T-helper 1 cell treated with Interleukin-12 subunit alpha and Interleukin-12 subunit beta and Interleukin-4 antibody, amounts not matched to agents 30 μg/mL and 1 μg/mL, for 36 hours (primary cell): ENCODE data around the gene RTN4RL1.
A peak's percentile ranks its signal among the peaks of the same experiment; 100 is the strongest.

Source experiments
- H3K27ac Mint-ChIP-seq: one replicate; pipeline ENCODE4 v1.8.0; 2021; ENCODE audit warnings: mild to moderate bottlenecking, mixed read lengths
- H3K27me3 Mint-ChIP-seq: one replicate; pipeline ENCODE4 v1.8.0; 2021; ENCODE audit warnings: low read depth, mixed read lengths
- H3K36me3 Mint-ChIP-seq: one replicate; pipeline ENCODE4 v1.8.0; 2021; ENCODE audit warnings: low read depth, mixed read lengths
- H3K4me1 Mint-ChIP-seq: one replicate; pipeline ENCODE4 v1.8.0; 2021; ENCODE audit warnings: low read depth, mixed read lengths
- H3K4me3 Mint-ChIP-seq: one replicate; pipeline ENCODE4 v1.8.0; 2021; ENCODE audit warnings: mild to moderate bottlenecking, moderate library complexity, mixed read lengths
- H3K9me3 Mint-ChIP-seq: one replicate; pipeline ENCODE4 v1.8.0; 2021; ENCODE audit warnings: mixed read lengths

RTN4RL1 gene

GRCh38 chr17:2055292-2056205 lies 30.4 kb upstream of the RTN4RL1 start:
- Mint-ChIP-seq H3K36me3 (peaks cover 13% of the 10 kb centered on the region), H3K27me3 (peaks cover 13% of the 10 kb centered on the region), H3K9me3 (no peaks in the 10 kb centered on the region), H3K27ac (no peak overlapping the region), H3K4me3 (peak overlapping the region; percentile 85), H3K4me1 (peaks cover 26% of the 10 kb centered on the region)

GRCh38 chr17:2054512-2055291 lies 29.6 kb upstream of the RTN4RL1 start, which contains the start of gene HIC1:
HIC1 (plus strand) TSS chr17:2055103; CDS start chr17:2056691, 1,588 bp downstream.
- Mint-ChIP-seq H3K27ac (peak within 1 kb of the TSS; percentile 86), H3K27me3 (peaks cover 13% of the 10 kb centered on the region), H3K36me3 (peaks cover 6% of the 10 kb centered on the region), H3K9me3 (no peaks in the 10 kb centered on the region), H3K4me3 (peak within 1 kb of the TSS; percentile 84), H3K4me1 (peaks cover 18% of the 10 kb centered on the region)

DNA sequence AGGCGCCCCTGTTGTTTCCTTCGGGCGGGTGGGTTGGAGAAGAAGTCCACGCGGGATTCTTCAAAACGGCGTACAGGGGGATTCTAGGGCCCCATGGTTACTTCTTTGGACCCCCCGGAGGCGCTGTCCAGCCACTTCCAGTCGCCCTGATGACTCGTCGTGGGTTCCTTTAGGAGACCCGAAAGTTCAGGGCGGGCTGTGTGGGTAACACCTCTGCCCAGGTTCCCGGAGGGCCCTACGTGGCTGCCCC lies 29.1 kb upstream of the RTN4RL1 start:
- peaks cover 2% of the 10 kb centered on the region for H3K36me3 Mint-ChIP-seq
- H3K9me3 Mint-ChIP-seq: no peaks in the 10 kb centered on the region
- peaks cover 13% of the 10 kb centered on the region for H3K27me3 Mint-ChIP-seq
- peak overlapping the region; percentile 84 for H3K4me3 Mint-ChIP-seq
- peak overlapping the region; percentile 86 for H3K27ac Mint-ChIP-seq
- H3K4me1 Mint-ChIP-seq: peaks cover 18% of the 10 kb centered on the region

- Mint-ChIP-seq H3K9me3 (no peaks in the 10 kb centered on the region), H3K36me3 (peaks cover 2% of the 10 kb centered on the region), H3K27me3 (peaks cover 13% of the 10 kb centered on the region), H3K4me1 (peaks cover 22% of the 10 kb centered on the region), H3K27ac (peak overlapping the region; percentile 86), H3K4me3 (peak overlapping the region; percentile 84)
Observed at GRCh38 chr17:2053380-2054261, 28.5 kb upstream of the RTN4RL1 start.

DNA sequence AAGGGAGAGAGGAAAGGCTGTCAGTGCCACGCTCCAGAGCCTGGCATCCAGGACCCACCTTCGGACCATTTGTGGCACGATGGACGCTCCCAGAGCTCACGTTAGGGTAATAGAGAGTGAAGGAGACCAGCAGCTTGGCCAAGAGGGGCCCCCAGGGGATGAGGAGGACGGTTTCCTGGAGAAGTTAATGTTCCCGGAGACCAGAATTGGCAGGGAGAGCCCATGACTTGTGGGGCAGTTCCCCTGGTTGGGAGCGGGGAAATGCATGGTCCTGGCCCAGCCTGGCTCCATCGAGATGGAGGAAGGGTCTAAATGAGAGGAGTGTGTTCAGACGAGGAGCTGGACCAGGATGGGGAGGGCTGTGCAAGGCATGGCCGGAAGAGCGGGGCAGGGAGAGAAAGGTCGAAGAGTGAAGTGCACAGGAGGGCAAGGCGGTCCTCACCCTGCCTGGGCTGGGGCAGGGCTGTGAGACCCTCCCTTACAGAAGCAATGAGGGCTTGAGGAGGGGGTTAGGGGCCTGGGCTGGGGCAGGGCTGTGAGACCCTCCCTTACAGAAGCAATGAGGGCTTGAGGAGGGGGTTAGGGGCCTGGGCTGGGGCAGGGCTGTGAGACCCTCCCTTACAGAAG lies 26.9 kb upstream of the RTN4RL1 start:
- Mint-ChIP-seq H3K9me3 (no peaks in the 10 kb centered on the region), H3K4me1 (peaks cover 26% of the 10 kb centered on the region), H3K4me3 (peak overlapping the region; percentile 53), H3K27me3 (peaks cover 13% of the 10 kb centered on the region), H3K27ac (peak overlapping the region; percentile 63), H3K36me3 (no peaks in the 10 kb centered on the region)

- Mint-ChIP-seq H3K27me3 (peaks cover 13% of the 10 kb centered on the region), H3K4me3 (peak overlapping the region; percentile 58), H3K9me3 (no peaks in the 10 kb centered on the region)
Observed at GRCh38 chr17:2051061-2051932, 26.2 kb upstream of the RTN4RL1 start.

DNA sequence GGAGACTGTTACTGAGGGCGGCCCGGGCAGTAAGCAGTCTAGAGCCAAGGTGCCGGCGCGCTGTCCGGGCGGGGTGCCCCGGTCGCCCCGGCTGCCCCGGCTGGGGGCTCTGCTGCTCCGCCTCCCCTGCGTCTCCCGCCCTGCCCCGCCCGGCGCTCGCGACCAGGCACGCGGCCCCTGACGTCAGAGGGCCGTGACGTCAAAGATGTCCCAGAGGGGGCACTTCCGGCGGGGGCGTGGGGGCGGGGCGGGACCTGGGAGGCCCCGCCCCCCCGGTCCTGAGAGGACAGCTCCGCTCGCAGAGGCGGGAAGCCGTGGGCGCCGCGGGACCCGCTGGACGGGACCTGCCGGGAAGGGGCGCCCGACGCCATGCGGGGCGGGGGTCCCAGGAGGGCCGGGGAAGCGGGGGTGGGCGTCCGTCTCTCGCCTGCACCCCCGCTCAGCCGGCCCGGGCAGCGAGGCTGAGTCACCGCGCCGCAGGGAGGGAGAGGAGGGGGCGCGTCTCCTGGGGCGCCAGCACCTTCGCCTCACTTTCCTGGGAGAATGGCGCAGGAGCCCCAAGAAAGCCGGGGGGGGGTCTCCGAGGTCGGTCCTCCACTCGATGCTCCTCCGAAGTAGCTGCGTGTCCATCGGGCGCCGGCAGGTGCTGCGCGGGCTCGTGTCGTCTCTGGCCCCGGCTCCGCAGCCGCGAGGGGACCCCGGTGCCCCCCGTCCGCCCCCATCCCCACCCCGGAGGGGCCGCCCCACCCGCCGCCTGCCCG lies 25.3 kb upstream of the RTN4RL1 start:
- Mint-ChIP-seq H3K36me3 (no peaks in the 10 kb centered on the region), H3K4me3 (no peak overlapping the region), H3K9me3 (no peaks in the 10 kb centered on the region), H3K4me1 (peaks cover 26% of the 10 kb centered on the region), H3K27me3 (peaks cover 13% of the 10 kb centered on the region), H3K27ac (no peak overlapping the region)

More at GRCh38 chr17:2051061-2051932, 26.2 kb upstream of the RTN4RL1 start:
- Mint-ChIP-seq H3K4me1 (peaks cover 26% of the 10 kb centered on the region), H3K36me3 (no peaks in the 10 kb centered on the region), H3K27ac (peak overlapping the region; percentile 63)

DNA sequence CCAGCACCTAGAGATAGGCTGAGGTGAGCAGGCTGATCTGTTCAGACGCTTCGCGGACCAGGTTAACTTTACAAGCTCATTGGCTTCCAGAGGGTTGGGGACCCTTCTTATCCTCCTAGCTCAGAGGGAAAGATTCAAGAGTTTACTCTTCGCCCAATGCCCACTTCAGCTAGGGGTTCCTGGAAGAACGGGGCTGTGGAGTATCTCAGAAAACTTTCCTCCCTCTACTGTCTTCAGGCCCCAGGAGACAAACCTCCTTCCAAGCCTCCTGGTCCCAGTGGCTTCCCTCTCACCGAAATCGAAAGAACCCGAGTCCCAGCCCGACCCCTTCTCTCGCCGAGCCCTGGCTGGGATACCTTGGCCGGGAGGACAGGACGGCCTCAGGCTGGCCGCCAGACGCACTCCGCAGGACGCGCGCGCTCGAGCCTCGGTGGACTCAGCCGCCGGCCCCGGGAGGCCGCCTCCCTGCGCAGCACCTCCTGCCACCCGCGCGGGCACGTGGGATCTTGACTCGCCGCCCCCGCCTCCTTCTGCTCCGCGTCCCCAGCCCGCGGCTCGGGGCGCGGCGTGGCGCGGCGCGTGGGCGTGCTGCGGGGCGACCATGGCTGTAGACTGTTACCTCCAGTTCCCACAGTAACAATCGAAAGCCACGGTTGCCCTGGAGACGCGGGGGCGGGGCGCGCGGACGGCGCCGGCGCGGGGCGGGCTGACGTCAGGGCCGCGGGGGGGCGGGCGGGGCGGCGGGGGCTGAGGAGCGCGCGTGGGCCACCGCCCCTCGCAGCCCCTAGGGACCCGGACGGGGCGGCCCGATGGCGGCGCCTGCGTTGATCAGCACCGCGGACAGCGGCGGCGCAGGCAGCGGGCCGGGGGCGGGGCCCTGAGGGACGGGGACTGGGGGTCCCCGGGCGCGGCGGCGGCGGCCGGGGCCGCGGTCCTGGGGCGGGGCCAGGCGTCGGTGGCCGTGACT lies 24.5 kb upstream of the RTN4RL1 start:
- no peaks in the 10 kb centered on the region for H3K9me3 Mint-ChIP-seq
- peak overlapping the region; percentile 68 for H3K4me3 Mint-ChIP-seq
- peaks cover 13% of the 10 kb centered on the region for H3K27me3 Mint-ChIP-seq
- H3K36me3 Mint-ChIP-seq: peaks cover 2% of the 10 kb centered on the region
- H3K4me1 Mint-ChIP-seq: peaks cover 27% of the 10 kb centered on the region
- H3K27ac Mint-ChIP-seq: peak overlapping the region; percentile 43

DNA sequence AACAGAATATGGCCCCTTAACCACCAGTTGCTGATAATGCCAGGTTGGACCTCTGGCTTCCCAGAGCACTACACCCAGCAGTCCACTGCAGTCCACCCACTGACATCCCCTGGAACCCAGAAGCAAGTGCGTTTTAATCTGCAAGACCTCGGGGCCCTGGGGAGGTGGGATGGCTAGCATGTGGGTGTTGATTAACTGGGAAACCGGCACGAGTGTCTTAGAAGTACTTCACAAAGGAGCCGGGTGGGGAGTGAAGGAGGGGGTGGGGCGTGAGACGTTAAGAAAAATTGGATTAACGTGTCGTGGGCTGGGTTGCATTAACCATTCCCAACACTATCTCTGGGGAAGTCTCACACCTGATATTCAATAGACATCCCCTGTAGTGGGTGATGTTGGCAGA lies 23.7 kb upstream of the RTN4RL1 start:
- Mint-ChIP-seq H3K9me3 (no peaks in the 10 kb centered on the region), H3K4me1 (peaks cover 25% of the 10 kb centered on the region), H3K4me3 (peak overlapping the region; percentile 68), H3K27me3 (peaks cover 13% of the 10 kb centered on the region), H3K36me3 (peaks cover 4% of the 10 kb centered on the region), H3K27ac (no peak overlapping the region)

DNA sequence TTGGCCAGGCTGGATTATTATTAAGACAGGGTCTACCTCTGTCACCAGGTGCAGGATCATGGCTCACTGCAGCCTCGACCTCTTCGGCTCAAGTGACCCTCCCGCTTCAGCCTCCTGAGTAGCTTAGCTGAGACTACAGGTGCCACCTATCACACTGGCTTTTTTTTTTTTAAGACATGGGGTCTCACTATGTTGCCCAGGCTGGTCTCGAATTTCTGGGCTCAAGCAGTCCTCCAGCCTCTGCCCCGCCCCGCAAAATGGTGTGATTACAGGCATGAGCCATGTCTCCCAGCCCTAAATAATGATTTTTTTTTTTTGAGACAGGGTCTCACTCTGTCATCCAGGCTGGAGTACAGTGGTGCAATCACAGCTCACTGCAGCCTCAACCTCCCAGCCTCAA lies 22.5 kb upstream of the RTN4RL1 start:
- no peak overlapping the region for H3K4me3 Mint-ChIP-seq
- H3K9me3 Mint-ChIP-seq: no peaks in the 10 kb centered on the region
- peaks cover 29% of the 10 kb centered on the region for H3K4me1 Mint-ChIP-seq
- peaks cover 12% of the 10 kb centered on the region for H3K36me3 Mint-ChIP-seq
- H3K27ac Mint-ChIP-seq: no peak overlapping the region
- peaks cover 7% of the 10 kb centered on the region for H3K27me3 Mint-ChIP-seq

GRCh38 chr17:2044263-2044894 lies 19.2 kb upstream of the RTN4RL1 start:
- Mint-ChIP-seq H3K9me3 (no peaks in the 10 kb centered on the region), H3K27me3 (no peaks in the 10 kb centered on the region), H3K36me3 (peaks cover 23% of the 10 kb centered on the region), H3K4me1 (peaks cover 24% of the 10 kb centered on the region), H3K4me3 (no peak overlapping the region), H3K27ac (peak overlapping the region; percentile 17)
